ENCODE data around the gene CARD19.

DNA sequence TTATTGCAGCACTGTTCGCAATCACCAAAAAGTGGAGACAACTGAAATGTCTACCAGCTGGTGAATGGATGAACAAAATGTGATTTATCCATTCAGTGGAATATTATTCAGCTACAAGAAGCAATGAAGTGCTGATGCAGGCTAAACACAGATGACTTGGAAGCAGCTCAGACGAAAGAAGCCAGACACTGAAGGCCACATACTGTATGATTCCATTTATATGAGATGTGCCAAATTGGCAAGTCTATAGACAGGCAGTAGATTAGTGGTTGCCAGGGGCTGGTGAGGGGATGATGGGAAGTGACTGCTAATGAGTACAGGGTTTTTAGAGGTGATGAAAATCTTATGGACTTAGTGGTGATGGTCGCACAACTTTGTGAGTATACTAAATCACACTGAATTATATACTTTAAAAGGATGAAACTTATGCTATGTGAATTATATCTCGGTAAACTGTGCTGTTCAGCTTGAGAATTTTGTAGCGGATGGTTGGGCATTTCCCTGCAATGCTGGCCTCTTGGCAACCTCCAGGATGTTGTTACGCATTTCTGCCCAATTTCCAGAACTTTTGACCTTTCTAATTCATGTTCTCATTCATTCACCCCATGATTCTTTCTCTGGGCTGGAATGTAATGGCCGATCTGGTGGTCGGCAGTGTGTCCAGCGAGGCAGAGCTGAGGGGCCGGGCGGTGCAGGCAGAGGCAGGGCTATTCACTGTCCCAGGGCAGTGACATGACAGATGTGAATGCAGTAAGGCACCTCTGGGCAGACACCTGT, 66.0 kb downstream of the CARD19 start:
- TF ChIP-seq POLR2A (IDR thresholded peaks at IDR 0.05): no peak
- TF ChIP-seq, protein P1, sequence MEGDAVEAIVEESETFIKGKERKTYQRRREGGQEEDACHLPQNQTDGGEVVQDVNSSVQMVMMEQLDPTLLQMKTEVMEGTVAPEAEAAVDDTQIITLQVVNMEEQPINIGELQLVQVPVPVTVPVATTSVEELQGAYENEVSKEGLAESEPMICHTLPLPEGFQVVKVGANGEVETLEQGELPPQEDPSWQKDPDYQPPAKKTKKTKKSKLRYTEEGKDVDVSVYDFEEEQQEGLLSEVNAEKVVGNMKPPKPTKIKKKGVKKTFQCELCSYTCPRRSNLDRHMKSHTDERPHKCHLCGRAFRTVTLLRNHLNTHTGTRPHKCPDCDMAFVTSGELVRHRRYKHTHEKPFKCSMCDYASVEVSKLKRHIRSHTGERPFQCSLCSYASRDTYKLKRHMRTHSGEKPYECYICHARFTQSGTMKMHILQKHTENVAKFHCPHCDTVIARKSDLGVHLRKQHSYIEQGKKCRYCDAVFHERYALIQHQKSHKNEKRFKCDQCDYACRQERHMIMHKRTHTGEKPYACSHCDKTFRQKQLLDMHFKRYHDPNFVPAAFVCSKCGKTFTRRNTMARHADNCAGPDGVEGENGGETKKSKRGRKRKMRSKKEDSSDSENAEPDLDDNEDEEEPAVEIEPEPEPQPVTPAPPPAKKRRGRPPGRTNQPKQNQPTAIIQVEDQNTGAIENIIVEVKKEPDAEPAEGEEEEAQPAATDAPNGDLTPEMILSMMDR (IDR thresholded peaks at IDR 0.05 in 4 of 5, conservative IDR thresholded peaks at IDR 0.05 in 1 of 5): no peak

All from gastrocnemius medialis (tissue), 4 donors.